HG03066 (cell line): ENCODE results near the gene MROH9.

Experiments
- ATAC-seq: cut with Tn5 transposase; IDR thresholded peaks from one replicate; pipeline ENCODE4 v1.9.1; 2021; ENCODE audit warnings: low read depth; ENCODE audit not compliant: unreplicated experiment

The MROH9 gene

GRCh38 chr1:171075041-171075440 lies 139.7 kb downstream of the MROH9 start:
- ATAC-seq = no peak

DNA sequence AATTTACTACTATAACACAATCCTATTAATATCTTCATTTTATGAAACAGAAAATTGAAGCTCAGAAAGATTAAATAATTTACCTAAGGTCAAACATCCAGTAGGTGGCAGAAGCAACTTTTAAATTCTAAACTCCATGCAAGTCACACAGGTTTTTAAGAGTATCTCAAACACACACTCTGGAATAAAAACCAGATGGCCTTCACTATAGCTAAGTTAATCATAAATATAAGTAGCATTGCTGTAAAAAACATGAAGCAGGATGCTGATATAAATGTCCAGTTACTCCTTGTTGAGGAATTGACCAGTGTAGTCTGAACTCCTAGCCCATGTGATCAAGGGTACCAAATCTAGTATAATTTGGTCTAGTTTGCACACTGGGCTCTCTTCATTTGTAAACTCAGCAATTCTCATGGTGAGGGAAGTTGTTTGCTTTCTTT lies 146.0 kb downstream of the MROH9 start:
- ATAC-seq = no peak

DNA sequence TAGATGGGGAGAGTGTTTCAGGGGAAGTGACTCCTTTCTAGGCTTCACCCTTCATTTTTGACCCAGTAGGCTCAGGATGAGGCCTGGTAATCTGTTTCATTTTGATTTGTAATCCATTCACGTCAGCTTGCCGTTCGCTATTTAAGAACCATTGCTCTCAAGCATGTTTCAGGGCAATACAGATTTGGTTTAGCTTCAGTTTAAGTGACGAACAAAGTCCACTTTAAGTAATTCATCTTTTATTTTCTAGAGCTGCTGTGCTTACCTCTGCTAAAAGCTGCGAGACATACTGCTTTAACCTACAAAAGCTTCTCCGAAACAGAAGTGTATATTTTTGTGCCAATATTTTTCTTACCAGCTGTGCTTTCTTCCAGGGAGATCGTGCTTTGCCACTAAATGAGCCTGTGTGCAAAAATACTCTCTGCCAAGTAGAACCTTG lies 146.4 kb downstream of the MROH9 start:
- no peak for ATAC-seq

- ATAC-seq = no peak
These were observed 147.3 kb downstream of the MROH9 start for GRCh38 chr1:171082606-171083005.

DNA sequence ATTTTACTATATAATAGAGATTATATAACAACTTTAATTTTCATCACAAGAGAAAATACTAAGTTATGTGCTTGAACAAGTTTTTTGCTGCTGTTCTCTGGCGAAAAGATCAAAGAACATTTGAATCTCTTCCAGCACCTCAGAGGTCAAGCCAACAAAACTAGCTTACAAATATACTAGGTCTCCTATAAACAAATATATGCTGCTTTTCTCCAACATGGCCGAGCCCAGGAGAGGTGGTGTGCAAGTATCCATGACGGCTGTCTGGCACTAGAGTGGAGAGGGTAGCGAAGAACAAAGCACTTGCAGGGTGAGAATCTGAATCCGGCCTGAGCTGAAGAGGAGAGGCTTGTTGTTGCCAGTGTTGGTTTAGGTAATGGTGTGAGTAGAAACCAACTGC lies 147.9 kb downstream of the MROH9 start:
- ATAC-seq = no peak

- ATAC-seq = no peak
These were observed 148.8 kb downstream of the MROH9 start for GRCh38 chr1:171084091-171084490.

DNA sequence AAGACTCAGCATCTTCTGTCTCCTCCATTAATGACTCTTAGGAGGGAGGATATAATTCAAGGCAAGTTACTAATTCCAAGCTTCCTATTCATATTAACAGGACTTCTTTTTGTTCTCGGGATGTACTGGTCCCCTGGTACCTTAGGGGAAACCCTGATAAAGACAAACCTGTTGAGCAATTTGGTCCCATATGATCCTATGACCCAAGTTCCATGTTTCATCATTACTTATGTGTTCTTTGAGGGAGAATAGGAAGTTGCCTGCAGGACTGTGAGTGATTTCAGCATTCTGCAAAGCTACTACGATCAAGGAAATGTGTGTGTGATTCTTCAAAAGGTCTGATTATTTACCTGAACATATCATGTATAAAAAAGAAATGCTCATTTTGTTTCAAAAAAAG lies 149.5 kb downstream of the MROH9 start:
- ATAC-seq = no peak

DNA sequence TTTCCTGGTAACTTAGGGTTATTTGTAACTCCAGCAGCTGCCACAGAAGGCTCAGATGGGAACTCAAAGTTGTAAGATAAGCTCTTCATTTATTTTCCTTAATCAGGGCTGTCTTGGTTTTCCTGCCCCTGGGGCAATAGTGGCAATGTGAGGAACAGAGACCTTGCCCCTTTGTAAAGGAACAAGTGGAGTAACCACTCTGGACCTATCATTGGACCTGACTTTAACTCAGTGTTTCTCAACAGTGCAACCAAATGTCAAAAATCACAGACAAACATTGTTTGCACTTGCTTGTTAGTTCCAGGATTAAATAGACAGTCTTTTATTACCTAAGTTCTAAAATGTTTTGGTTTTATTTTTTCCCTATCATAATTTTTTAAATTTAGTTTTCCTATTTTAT lies 152.6 kb downstream of the MROH9 start:
- no peak for ATAC-seq

DNA sequence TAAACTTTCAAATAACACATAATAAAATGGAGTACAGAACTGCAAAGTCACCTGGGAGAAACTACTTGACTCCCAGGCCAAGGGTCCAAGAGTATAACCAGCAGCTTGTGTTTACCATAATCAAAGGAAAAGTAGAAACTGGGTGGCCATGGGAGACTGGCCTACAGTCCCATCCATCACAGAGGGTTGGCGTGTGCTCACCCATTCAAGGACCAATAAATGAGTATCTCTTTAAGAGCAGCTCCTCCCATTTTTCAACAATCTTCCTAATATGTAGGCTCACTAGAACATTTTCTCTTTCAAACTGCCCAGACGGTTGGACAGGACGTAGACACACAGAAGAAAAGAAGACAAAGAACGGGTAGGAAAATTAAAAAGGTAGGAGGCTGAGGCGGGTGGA lies 155.3 kb downstream of the MROH9 start, which contains the start of gene FMO3:
FMO3 (plus strand) TSS at position 302 of the 400 bp plus-strand sequence. CDS start 1,754 bp downstream, outside the sequence.
- ATAC-seq = no peak

DNA sequence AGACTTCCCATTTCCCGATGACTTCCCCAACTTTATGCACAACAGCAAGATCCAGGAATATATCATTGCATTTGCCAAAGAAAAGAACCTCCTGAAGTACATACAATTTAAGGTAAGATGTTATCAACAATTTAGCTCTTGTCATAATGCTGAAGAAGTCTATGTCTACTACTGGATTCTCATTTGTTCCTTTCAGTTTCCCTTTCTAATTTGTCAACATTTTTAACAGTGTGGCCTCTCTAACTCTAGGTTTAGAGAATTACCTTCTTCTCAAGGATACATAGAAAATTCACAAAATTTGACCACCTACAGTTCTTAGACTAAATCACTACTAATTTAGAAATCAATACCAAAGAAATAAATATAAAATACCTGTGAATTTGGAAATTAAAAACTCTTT lies 168.5 kb downstream of the MROH9 start:
- no peak for ATAC-seq

DNA sequence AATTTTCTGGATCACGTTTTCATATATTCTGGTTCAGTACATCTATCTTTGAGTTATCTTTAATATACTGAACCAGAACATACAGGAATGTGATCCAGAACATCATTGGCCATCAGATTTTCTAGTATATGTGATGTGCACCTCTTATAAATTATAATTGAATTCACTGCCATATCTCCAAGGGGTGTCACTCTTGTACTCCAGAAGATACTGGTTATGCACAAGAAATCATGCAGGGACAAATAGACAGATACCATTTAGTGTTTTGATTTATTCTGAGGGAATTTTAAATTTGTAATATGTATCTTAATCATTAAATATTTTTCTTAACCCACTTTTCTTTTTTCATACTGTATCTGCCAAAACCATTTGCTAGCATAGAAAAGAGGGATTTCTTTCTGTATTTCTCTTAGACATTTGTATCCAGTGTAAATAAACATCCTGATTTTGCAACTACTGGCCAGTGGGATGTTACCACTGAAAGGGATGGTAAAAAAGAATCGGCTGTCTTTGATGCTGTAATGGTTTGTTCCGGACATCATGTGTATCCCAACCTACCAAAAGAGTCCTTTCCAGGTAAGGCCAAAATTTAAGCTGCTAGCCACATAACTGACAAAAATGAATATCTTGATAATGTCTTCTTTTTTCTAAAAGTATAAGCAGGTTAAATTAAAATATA lies 172.1 kb downstream of the MROH9 start:
- no peak for ATAC-seq

DNA sequence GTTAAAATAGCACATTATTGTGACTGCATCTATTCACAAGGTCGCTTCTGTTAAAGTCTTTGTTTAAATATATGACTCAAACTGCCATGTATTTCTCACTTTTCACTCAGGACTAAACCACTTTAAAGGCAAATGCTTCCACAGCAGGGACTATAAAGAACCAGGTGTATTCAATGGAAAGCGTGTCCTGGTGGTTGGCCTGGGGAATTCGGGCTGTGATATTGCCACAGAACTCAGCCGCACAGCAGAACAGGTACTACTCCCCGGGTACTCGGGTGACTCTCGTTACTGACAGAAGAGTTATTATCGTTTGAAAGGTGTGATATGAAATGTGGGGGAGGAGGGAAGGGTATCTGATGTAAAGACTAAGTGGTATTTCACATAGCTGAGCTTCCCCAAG lies 172.6 kb downstream of the MROH9 start:
- no peak for ATAC-seq

DNA sequence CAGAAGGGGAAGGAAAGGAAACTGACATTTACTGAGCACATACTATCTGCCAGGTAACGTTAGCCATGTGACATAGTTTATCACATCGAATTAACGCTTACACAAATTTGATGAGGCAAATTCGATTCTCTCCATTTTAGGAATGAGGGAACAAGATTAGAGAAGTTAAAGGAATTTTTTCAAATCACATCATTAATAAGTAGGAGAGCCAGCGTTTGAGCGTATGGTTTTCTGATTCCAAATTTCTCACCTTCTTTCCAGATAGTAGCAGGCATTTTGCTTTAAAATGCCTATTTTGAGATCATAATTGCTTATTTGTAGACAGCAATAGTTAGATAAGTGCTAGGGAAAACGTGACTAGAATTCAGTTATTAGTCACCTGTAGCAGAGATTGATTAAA lies 174.6 kb downstream of the MROH9 start:
- ATAC-seq = no peak

- ATAC-seq = no peak
These were observed 175.4 kb downstream of the MROH9 start for GRCh38 chr1:171110621-171111326.

- no peak for ATAC-seq
These were observed 176.8 kb downstream of the MROH9 start for GRCh38 chr1:171112119-171112518.

DNA sequence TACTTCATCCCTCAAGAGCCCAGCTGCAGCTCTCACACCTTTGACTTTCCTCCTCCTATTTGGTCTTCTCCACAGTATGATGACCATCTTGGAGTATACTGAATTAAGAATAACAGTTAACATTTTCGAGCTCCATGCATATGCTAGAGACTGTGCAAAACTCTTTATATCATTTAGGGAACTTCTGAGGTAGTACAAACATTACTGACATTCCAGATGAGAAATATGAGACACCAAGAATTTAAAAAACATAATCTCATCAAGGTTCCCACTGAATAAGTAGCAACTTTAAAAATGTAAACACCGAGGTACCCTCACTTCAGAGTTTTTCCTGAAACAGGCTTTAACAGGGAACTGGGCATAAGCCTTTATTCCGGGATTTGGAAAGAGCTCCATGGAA lies 178.0 kb downstream of the MROH9 start:
- no peak for ATAC-seq
